Fibroblast of mammary gland (primary cell): ENCODE results near the gene SH3D21.

Source experiments
- DNase-seq: peaks from one replicate; pipeline ENCODE4 v3.0.0-alpha.2; 2010; ENCODE audit warnings: low read depth
- H3K4me3 ChIP-seq: 2 replicates; pipeline ENCODE4 v1.5.1; 2011; ENCODE audit warnings: low read depth, mild to moderate bottlenecking, low read length, moderate library complexity; ENCODE audit not compliant: control insufficient read depth
- CTCF ChIP-seq: conservative IDR thresholded peaks from 2 replicates; pipeline ENCODE4 v1.5.1; 2011; ENCODE audit warnings: low read depth, low read length, inconsistent platforms; ENCODE audit not compliant: control insufficient read depth, insufficient read depth

Gene SH3D21

GRCh38 chr1:36352910-36353878 lies 47.0 kb downstream of the SH3D21 start:
- peak; percentile 78 for DNase-seq
- TF ChIP-seq CTCF: no peak
- H3K4me3 ChIP-seq: no peak overlapping the region

- DNase-seq: no peak
- H3K4me3 ChIP-seq: no peak overlapping the region
- no peak for TF ChIP-seq CTCF
Measured at GRCh38 chr1:36354486-36354885, 48.3 kb downstream of the SH3D21 start.

GRCh38 chr1:36355811-36356210 lies 49.6 kb downstream of the SH3D21 start:
- DNase-seq: no peak
- TF ChIP-seq CTCF: no peak
- no peak overlapping the region for H3K4me3 ChIP-seq

GRCh38 chr1:36358514-36359084 lies 52.4 kb downstream of the SH3D21 start:
- no peak overlapping the region for H3K4me3 ChIP-seq
- no peak for DNase-seq
- TF ChIP-seq CTCF: no peak

GRCh38 chr1:36359383-36359782 lies 53.2 kb downstream of the SH3D21 start:
- no peak for TF ChIP-seq CTCF
- no peak for DNase-seq
- no peak overlapping the region for H3K4me3 ChIP-seq

- TF ChIP-seq CTCF: no peak
- H3K4me3 ChIP-seq: no peak overlapping the region
- peak; percentile 34 for DNase-seq
Measured at GRCh38 chr1:36359911-36360550, 53.9 kb downstream of the SH3D21 start.
